Fibroblast of villous mesenchyme (primary cell): ENCODE results near the gene CCR8. TPM values are rescaled to one million over a fixed set of nuclear protein-coding genes. Genes with fewer than 3 reads are reported as not detected.

Source experiments
- DNase-seq: peaks from one replicate; pipeline ENCODE4 v3.0.0-alpha.2; 2010; ENCODE audit warnings: low read depth
- H3K4me3 ChIP-seq: 2 replicates; pipeline ENCODE4 v1.5.1; 2011; ENCODE audit warnings: low read depth, mild to moderate bottlenecking, low read length
- total RNA-seq: library from RNA; depleted of rRNA; stranded (reverse); fragments of >200 nt; gene quantifications from 2 replicates; pipeline ENCODE4 v1.2.3, GENCODE V29; 2012
- TF ChIP-seq, protein P1 (sequence below): IDR thresholded peaks from 2 replicates; pipeline ENCODE4 v1.5.1; 2012; ENCODE audit warnings: low read depth, mild to moderate bottlenecking, low read length; ENCODE audit not compliant: insufficient read depth

CCR8 gene
- total RNA-seq, 1 donor, result not detected

DNA sequence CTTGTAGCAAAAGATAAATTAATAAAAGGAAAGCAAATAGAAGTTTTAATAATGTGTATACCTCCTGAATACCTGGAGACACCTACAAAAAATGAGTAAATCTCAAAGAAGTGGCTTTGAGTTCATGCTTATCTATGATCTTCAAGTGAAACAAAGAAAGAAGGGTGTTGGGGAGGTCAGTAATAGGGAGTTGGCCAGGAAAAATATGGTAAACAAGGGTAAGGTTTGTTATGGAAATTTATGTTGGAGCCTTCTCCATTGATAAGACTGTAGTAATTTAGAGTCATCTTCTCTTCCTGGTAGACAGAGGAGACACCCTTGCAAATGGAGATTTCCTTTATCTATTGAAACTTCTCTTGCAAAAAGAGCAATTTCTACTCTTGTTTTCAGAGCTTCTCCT lies 6.6 kb upstream of the CCR8 start:
- TF ChIP-seq, protein P1, sequence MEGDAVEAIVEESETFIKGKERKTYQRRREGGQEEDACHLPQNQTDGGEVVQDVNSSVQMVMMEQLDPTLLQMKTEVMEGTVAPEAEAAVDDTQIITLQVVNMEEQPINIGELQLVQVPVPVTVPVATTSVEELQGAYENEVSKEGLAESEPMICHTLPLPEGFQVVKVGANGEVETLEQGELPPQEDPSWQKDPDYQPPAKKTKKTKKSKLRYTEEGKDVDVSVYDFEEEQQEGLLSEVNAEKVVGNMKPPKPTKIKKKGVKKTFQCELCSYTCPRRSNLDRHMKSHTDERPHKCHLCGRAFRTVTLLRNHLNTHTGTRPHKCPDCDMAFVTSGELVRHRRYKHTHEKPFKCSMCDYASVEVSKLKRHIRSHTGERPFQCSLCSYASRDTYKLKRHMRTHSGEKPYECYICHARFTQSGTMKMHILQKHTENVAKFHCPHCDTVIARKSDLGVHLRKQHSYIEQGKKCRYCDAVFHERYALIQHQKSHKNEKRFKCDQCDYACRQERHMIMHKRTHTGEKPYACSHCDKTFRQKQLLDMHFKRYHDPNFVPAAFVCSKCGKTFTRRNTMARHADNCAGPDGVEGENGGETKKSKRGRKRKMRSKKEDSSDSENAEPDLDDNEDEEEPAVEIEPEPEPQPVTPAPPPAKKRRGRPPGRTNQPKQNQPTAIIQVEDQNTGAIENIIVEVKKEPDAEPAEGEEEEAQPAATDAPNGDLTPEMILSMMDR, result no peak
- no peak overlapping the region for H3K4me3 ChIP-seq
- DNase-seq, result no peak

DNA sequence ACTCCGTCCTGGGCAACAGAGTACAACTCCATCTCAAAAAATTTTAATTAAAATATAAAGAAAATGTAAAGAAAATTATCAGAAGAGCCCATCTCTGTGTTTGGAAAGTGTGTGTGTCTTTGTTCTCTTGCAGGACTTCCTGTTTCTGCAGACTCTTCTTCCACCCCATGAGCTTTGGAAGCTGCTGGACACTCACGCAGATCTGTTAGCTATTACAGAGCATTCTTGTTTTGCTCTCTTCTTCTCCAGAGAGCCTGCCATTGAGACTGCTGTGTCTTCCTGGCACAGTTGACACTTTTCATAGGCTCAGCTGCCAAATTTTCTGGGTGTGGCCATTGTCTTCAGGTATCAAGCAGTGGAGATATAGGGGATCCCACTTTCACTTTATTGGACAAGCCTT lies 6.0 kb upstream of the CCR8 start:
- H3K4me3 ChIP-seq, result no peak overlapping the region
- TF ChIP-seq, protein P1, result no peak
- DNase-seq, result no peak

DNA sequence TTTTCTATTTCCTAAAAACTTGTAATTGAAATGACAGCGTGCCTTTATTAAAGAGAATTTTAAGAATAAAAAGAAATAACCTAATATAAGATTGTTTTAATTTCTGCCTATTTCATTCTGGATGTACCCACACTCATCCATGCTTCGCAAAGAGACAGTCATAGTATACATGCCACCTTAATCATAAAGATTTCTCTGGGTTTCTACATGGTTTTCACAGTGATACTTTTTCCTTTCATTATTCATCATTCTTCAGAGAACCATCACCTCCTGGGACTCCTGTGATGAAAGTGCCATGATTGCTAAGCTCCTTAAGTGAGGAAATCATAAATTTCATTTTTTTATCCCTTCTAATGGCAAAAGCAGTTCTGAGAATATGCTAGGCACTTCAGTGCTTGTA lies 4.3 kb upstream of the CCR8 start:
- H3K4me3 ChIP-seq, result no peak overlapping the region
- DNase-seq, result no peak
- TF ChIP-seq, protein P1, result no peak

DNA sequence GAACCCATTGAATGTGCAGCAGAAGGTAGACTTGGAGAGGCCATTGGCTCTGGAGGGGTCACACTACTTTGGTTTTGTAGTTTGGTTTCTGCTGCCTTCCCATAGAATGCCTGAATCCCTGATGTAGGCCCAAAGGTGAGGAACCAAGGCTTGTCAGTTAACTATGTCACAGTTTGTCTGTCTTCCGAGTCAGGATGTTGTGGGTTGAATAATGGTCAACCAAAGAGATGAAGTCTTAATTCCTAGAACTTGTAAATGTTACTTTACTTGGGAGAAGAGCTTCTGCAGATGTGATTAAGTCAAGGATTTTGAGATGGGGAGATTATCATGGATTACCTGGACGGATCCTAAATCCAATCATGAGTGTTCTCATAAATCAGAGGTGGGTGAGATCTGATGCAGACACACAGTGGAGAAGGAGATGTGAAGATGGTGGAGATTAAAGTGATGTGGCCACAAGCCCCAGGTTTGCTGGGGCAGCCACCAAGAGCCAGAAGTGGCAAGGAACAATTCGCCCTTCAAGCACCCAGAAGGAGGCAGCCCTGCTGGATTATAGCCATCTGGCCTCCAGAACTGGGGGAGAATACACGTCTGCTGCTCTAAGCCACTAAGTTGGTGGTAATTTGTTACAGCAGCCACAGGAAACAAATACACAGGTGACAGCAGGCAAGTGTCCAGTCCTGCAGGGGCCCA lies 2.3 kb upstream of the CCR8 start:
- TF ChIP-seq, protein P1, result no peak
- no peak for DNase-seq
- H3K4me3 ChIP-seq, result no peak overlapping the region

DNA sequence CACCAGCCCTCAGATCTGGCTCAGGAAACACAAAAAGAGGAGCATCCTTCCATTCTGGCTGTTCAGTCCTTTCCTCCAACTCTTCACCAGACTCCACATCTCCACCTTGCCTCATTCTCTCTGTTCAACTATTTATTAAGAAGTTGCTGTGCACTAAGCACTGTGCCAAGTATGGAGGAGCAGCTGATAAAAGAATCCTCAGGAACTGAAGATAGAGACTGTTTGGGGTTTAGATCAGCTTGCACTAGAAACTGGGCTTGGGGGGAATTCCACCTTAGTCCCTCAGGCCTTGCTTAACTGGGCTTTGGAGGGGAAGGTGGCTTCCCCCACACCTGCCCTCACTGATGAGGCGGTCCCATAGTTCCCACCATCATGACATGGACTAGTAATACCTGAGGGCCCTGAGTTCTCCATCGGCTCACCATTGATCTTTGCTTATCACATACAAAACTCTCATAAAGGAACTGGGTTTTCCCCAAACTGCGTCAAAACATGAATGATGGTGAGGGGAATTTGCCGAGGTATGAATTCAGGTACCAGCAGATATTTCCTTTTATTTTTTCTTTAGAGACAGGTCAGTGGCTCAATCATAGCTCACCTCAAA lies 1.7 kb upstream of the CCR8 start:
- DNase-seq, result no peak

DNA sequence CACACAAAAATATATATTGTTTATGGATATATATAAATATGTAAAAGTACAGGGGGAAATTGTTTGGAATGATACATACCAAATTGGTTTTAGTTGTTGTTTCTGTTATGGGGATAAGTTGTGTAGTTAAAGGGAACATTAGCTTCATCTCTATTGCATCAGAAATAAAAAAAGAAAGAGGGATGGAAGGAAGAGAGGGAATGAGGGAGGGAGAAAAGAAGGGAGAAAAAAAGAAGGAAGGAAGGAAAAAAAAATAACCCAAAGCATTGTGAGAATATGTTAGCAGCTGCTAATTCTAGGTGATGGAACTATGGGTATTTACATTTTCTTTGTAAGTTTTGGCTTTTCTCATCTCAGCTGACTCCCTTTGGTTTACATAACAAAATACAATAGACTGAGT lies 1.3 kb downstream of the CCR8 start:
- H3K4me3 ChIP-seq, result no peak overlapping the region
- TF ChIP-seq, protein P1, result no peak

More for the DNA sequence above, 1.7 kb upstream of the CCR8 start:
- TF ChIP-seq, protein P1, result no peak
- no peak overlapping the region for H3K4me3 ChIP-seq

More for the DNA sequence above, 1.3 kb downstream of the CCR8 start:
- DNase-seq, result no peak
